ENCODE results near the gene HECTD4. TPM values are rescaled to one million over a fixed set of nuclear protein-coding genes. Genes with fewer than 3 reads are reported as not detected.
"Not testable (repeated sequence)": the region's sequence is repeated elsewhere in the genome, so short reads cannot be mapped to it uniquely, and the experiment has no call there.

HECTD4 gene
- total RNA-seq, 4 donors from 2014 or later, result 53.7 to 168 (median 62.9) TPM

GRCh38 chr12:112401903-112402498 is 19.8 kb upstream of the HECTD4 start:
- H3K9me3 ChIP-seq, result no peaks in the 10 kb centered on the region
- 62% methylated on average over 5 of the region's 5 CpGs for WGBS
- TF ChIP-seq POLR2AphosphoS5 (IDR thresholded peaks at IDR 0.05), result no peak
- no peak for TF ChIP-seq EP300 (IDR thresholded peaks at IDR 0.05)
- no peak for TF ChIP-seq POLR2A (IDR thresholded peaks at IDR 0.05)
- TF ChIP-seq CTCF (IDR thresholded peaks at IDR 0.05), result no peak
- no peaks in the 10 kb centered on the region for H3K27me3 ChIP-seq
- H3K4me3 ChIP-seq, result no peak overlapping the region
- peaks cover under 1% of the 10 kb centered on the region for H3K4me1 ChIP-seq
- no peak overlapping the region for H3K27ac ChIP-seq
- DNase-seq (ENCODE audit: low spot score in 2 of 2), result no peak
- H3K36me3 ChIP-seq, result peaks cover 31% of the 10 kb centered on the region

GRCh38 chr12:112401054-112401453 is 18.8 kb upstream of the HECTD4 start:
- no peak for DNase-seq (ENCODE audit: low spot score in 2 of 2)
- H3K36me3 ChIP-seq, result peaks cover 22% of the 10 kb centered on the region
- no peak for TF ChIP-seq POLR2AphosphoS5 (IDR thresholded peaks at IDR 0.05)
- no peak for TF ChIP-seq CTCF (IDR thresholded peaks at IDR 0.05)
- no peak for TF ChIP-seq EP300 (IDR thresholded peaks at IDR 0.05)
- TF ChIP-seq POLR2A (IDR thresholded peaks at IDR 0.05), result no peak
- WGBS, result 95% methylated on average over 5 of the region's 5 CpGs
- H3K27me3 ChIP-seq, result no peaks in the 10 kb centered on the region
- H3K9me3 ChIP-seq, result no peaks in the 10 kb centered on the region
- no peak overlapping the region for H3K4me3 ChIP-seq
- no peaks in the 10 kb centered on the region for H3K4me1 ChIP-seq
- H3K27ac ChIP-seq, result no peak overlapping the region

GRCh38 chr12:112393328-112393727 is 11.1 kb upstream of the HECTD4 start:
- WGBS, result 85% methylated on average over 1 of the region's 1 CpG
- H3K36me3 ChIP-seq, result no peaks in the 10 kb centered on the region
- H3K9me3 ChIP-seq, result no peaks in the 10 kb centered on the region
- TF ChIP-seq POLR2A (IDR thresholded peaks at IDR 0.05) (no peak), CTCF (IDR thresholded peaks at IDR 0.05) (no peak), POLR2AphosphoS5 (IDR thresholded peaks at IDR 0.05) (no peak), EP300 (IDR thresholded peaks at IDR 0.05) (no peak)
- DNase-seq (ENCODE audit: low spot score in 2 of 2), result no peak
- no peaks in the 10 kb centered on the region for H3K4me1 ChIP-seq
- no peak overlapping the region for H3K4me3 ChIP-seq
- H3K27ac ChIP-seq, result no peak overlapping the region
- no peaks in the 10 kb centered on the region for H3K27me3 ChIP-seq

GRCh38 chr12:112389922-112390654 is 7.9 kb upstream of the HECTD4 start:
- not testable (repeated sequence) for H3K9me3 ChIP-seq; H3K27ac ChIP-seq; DNase-seq (ENCODE audit: low spot score in 2 of 2); H3K4me3 ChIP-seq; H3K4me1 ChIP-seq; H3K27me3 ChIP-seq; H3K36me3 ChIP-seq
- WGBS, result 74% methylated on average over 3 of the region's 4 CpGs

- Histone ChIP-seq H3K4me1 (no peaks in the 10 kb centered on the region), H3K4me3 (no peak overlapping the region), H3K27me3 (no peaks in the 10 kb centered on the region), H3K36me3 (no peaks in the 10 kb centered on the region), H3K9me3 (no peaks in the 10 kb centered on the region), H3K27ac (no peak overlapping the region)
- no peak for DNase-seq (ENCODE audit: low spot score in 2 of 2)
- TF ChIP-seq POLR2AphosphoS5 (IDR thresholded peaks at IDR 0.05) (no peak), CTCF (IDR thresholded peaks at IDR 0.05) (no peak), EP300 (IDR thresholded peaks at IDR 0.05) (no peak), POLR2A (IDR thresholded peaks at IDR 0.05) (no peak)
- 87% methylated on average over 4 of the region's 4 CpGs for WGBS
Measured at GRCh38 chr12:112389228-112389627, 7.0 kb upstream of the HECTD4 start.

Measured in suprapubic skin (tissue), 4 donors.